HG03354 (cell line): ENCODE results near the gene CDH16.
"Not testable (repeated sequence)": the region's sequence is repeated elsewhere in the genome, so short reads cannot be mapped to it uniquely, and the experiment has no call there.

ENCODE experiments used
- ATAC-seq: cut with Tn5 transposase; IDR thresholded peaks from one replicate; pipeline ENCODE4 v1.9.1; 2021; ENCODE audit warnings: mild to moderate bottlenecking; ENCODE audit not compliant: unreplicated experiment, poor library complexity, severe bottlenecking

CDH16 gene

DNA sequence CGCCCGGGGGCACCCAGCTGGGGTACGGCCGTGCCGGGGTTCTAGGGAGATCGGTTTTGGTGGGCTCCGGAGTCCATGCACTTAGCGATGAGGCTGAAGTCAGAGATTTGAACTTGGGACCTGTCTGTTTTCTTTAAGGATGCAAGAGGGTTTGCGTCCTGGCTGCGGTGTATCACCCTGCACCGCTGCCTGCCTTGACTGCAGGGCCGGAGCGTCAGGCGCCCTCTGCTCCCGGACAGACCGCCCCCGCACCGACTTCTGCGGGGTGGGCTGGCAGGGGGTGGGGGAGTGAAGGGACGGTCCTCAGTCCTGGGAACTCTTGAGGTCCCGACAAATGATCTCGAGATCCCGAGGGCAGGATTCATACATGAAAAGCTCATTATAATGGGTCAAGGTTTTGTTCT lies 37.7 kb downstream of the CDH16 start:
- ATAC-seq, result peak; percentile 8

DNA sequence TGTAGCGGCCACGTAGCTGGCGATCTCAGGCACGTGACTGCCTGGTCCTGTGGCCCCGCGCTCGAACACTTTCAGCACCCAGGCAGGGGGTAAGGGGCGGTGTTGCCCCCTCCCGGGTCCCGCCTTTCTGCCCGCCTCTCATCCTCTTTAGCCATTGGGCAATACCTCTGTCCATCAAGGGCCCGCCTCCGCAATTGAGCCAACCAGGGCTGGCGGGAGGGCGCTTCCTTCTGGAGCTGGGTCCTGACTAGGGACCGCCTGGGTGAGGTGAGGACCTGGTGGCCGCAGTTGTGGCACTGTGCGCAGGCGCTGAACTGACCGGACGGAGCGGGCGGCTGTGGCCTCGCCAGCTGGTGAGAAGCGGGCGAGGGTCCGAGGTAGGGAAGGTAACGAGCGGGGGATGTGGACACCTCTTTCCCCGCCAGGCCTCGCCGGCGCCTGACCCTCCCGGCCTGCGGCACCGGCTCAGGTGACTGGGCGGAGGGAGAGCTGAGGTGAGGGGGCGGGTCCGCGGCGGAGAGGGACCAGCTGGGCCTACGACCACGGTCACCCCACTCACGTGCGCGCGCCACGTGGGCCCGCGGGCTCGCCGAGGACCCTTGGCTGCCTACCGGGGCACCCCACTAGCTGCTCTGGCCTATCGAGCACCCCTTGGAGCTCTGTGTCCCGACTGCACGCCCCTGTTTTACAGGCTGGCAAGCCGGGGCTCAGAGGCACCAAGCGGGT lies 38.2 kb downstream of the CDH16 start, which contains the start of gene PDP2:
PDP2 (plus strand) TSS at position 228 of the 726 bp plus-strand sequence. CDS start 3,770 bp downstream, outside the sequence.
- ATAC-seq, result peak; percentile 97

- ATAC-seq, result peak; percentile 32
These were observed 40.6 kb downstream of the CDH16 start for GRCh38 chr16:66878067-66878466.

GRCh38 chr16:66874079-66874775 lies 44.5 kb downstream of the CDH16 start:
- ATAC-seq, result no peak

DNA sequence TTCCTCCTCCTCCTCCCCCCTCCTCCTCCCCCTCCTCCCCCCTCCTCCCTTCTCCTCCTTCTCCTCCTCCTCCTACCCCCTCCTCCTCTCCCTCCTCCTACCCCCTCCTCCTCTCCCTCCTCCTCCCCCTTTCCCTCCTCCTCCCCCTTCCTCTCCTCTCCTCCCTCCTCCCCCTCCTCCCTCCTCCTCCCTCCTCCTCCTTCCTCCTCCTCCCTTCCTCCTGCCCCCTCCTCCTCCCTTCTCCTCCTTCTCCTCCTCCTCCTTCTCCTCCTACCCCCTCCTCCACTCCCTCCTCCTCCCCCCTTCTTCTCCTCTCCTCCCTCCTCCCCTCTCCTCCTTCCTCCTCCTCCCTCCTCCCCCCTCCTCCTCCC lies 45.0 kb downstream of the CDH16 start:
- ATAC-seq, result no peak

DNA sequence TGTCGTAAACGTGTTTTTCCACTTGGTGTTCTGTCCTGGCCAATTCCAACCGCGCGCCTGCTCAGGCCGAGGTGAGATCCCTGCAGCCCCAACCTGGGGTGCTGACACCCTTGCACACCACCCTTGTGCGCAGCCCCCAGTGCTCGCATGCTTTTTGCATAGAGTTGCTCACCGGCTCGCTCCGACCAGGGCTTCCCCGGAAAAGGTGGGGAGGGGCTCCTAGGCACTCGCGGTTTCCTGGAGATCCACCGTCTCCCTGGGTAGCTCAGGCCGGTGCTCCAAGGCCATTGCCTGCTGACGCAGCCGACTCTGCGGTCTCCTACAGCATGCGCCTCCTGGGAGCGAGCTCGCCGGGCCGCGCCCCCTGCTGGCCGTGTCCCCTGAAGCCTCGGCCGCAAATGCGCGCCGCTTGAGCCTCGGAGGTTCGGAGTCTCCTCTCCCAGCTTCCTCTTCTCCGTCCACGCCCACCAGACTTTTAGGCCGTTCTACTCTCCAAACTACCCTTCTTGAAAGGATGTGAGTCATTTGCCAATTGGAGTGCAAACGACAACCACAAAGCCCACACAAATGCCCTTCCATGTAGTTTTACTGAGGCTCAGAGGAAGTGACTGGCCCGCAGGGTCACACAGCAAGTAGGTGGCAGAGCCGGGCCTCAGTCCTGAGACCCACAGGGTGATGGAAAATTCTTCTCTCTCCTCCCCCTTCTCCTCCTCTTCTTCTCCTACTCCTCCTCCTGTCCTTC lies 45.6 kb downstream of the CDH16 start:
- peak; percentile 83 for ATAC-seq

- ATAC-seq, result no peak
These were observed 46.1 kb downstream of the CDH16 start for GRCh38 chr16:66872559-66872942.

GRCh38 chr16:66871840-66872239 lies 46.8 kb downstream of the CDH16 start:
- ATAC-seq, result no peak

DNA sequence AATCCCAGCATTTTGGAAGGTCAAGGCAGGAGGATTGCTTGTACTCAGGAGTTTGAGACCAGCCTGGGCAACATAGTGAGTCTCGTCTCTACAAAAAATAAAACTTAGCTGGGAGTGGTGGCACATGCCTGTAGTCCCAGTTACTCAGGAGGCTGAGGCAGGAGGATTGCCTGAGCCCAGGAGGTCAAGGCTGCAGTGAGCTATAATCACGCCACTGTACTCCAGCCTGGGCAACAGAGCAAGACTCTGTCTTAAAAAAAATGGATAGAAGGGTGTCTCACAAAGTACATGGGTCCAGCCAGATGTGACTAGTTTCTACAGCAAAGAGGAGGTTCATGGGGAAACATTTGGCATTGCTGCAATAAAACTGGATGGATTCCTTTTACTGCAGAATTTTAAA lies 47.3 kb downstream of the CDH16 start:
- not testable (repeated sequence) for ATAC-seq

GRCh38 chr16:66869424-66869823 lies 49.3 kb downstream of the CDH16 start:
- no peak for ATAC-seq

GRCh38 chr16:66863707-66864106 lies 55.0 kb downstream of the CDH16 start:
- no peak for ATAC-seq

DNA sequence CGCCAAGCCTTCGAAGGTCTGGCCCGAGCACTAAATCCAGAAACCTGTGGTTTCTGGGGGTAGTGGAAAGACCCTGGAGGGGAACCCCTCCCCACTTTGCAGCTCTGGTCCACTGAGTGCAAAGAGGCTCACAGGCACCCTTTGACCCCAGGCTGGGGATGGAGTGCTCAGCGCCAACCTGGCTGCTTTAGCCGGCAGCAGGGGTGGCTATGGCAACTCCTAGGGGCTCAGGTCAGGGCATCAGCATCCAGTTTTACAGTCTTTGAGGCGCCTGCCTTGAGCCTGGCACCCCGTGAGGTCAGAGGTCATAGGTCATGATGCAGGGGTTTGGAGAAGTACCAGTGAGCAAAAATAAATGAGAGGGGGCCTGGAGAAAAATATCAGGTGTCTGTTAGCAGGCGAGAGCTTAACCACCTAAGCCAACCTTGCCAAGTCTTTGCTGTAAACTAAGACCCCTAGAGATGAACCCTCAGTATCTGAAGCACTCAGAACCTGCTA lies 56.6 kb downstream of the CDH16 start:
- no peak for ATAC-seq

DNA sequence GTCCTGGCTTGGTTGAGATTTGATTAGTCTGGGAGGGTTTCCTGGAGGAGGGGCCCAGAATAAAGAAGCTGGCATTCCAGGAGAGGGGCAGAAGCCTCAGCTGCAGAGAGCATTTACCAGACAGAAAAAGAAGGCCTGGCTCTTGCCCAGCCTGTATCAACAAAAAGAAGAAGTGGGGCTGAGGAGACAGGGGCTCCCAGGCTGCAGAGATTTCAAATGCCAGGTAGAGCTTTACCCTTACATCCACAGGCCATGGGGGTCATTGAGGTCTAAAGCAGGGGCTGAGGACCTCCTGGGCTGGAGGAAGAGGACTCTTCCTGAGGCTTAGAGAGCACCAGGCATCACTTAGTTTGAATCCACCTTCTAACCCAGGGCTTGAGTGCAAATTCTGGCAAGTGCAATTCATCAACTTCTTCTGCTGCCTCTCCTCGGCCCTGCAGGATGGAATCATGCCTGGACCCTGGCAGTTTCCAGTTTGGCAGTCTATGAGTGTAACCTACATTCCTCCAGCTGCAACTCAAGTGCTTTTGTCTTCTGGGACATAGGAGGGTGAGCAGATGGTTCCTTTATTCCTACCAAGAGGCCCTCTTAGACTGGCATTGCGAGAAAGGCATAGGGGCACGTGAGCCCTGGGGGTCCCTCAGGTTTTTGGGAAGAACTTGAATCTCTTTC lies 59.2 kb downstream of the CDH16 start:
- no peak for ATAC-seq

DNA sequence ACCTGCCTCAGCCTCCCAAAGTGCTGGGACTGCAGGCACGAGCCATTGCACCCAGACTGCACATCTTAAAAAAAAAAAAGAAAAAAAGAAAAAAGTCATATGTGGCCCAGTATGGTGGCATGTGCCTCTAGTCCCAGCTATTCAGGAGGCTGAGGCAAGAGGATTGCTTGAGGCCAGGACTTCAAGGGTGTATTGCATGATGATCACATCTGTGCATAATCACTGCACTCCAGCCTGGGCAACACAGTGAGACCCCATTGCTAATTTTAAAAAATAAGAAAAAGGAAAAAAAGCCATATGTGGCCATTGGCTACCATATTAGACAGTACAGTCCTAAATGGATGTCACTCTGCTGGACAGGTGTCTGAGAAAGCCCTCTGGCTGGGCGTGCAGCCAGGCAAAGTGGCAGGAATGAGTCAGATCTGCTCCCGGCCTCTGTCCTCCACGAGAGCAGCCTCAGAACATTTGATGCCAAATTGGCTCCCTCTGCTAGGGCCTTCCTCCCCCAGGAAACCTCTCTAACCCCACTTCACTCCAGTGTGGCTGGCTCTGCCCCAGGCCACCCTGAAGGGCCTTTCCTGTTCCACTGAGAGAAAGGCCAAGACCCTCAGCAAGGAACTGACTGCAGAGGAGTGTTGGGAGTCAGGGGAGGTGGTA lies 59.8 kb downstream of the CDH16 start:
- ATAC-seq, result no peak
